HG02623 (cell line): ENCODE data around the gene ATP6V1G2.
"Not testable (repeated sequence)": the region's sequence is repeated elsewhere in the genome, so short reads cannot be mapped to it uniquely, and the experiment has no call there.

Experiments used
- ATAC-seq: cut with Tn5 transposase; IDR thresholded peaks from one replicate; pipeline ENCODE4 v1.9.1; 2021; ENCODE audit warnings: moderate library complexity; ENCODE audit not compliant: unreplicated experiment

ATP6V1G2 gene

GRCh38 chr6:31575952-31576685, 29.7 kb upstream of the ATP6V1G2 start:
- no peak for ATAC-seq

GRCh38 chr6:31575335-31575901, 29.0 kb upstream of the ATP6V1G2 start, which contains the start of gene TNF:
TSS of gene TNF (plus strand) at chr6:31575565. CDS start at chr6:31575742, 177 bp downstream.
- ATAC-seq, result no peak

- ATAC-seq, result no peak
Measured at GRCh38 chr6:31574106-31575061, 28.0 kb upstream of the ATP6V1G2 start.

GRCh38 chr6:31573239-31574105, 27.1 kb upstream of the ATP6V1G2 start:
- ATAC-seq, result no peak

- peak; percentile 37 for ATAC-seq
Measured at GRCh38 chr6:31572041-31572911, 25.9 kb upstream of the ATP6V1G2 start, which contains the start of gene LTA. TSS of gene LTA (plus strand) at chr6:31572289. CDS start at chr6:31572743, 454 bp downstream.

GRCh38 chr6:31569861-31570536, 23.6 kb upstream of the ATP6V1G2 start:
- no peak for ATAC-seq

- ATAC-seq, result peak; percentile 48
Measured at GRCh38 chr6:31568537-31568961, 22.1 kb upstream of the ATP6V1G2 start.

GRCh38 chr6:31567531-31568370, 21.3 kb upstream of the ATP6V1G2 start:
- no peak for ATAC-seq

- ATAC-seq, result no peak
Measured at GRCh38 chr6:31560697-31561058, 14.3 kb upstream of the ATP6V1G2 start.

GRCh38 chr6:31559958-31560696, 13.7 kb upstream of the ATP6V1G2 start:
- ATAC-seq, result peak; percentile 62

GRCh38 chr6:31559606-31559957, 13.2 kb upstream of the ATP6V1G2 start:
- no peak for ATAC-seq

- ATAC-seq, result no peak
Measured at GRCh38 chr6:31558631-31559500, 12.5 kb upstream of the ATP6V1G2 start.

- ATAC-seq, result no peak
Measured at GRCh38 chr6:31558318-31558625, 11.9 kb upstream of the ATP6V1G2 start.

- ATAC-seq, result no peak
Measured at GRCh38 chr6:31557443-31558317, 11.3 kb upstream of the ATP6V1G2 start.

- no peak for ATAC-seq
Measured at GRCh38 chr6:31556307-31556706, 9.9 kb upstream of the ATP6V1G2 start.

- not testable (repeated sequence) for ATAC-seq
Measured at GRCh38 chr6:31551371-31551770, 5.0 kb upstream of the ATP6V1G2 start.
